Uterus (tissue), 4 donors: ENCODE measurements around the gene KRT15. TPM values are rescaled to one million over a fixed set of nuclear protein-coding genes. Genes with fewer than 3 reads are reported as not detected.

Experiments
- DNase-seq, 2 donors: peaks; one replicate each; pipeline ENCODE4 v3.0.0-alpha.2; 2019 to 2020
- H3K27ac ChIP-seq, 2 donors: fragments of 200-600 bp; sonication (generic); 1 replicate in 1 of 2; 2 replicates in 1 of 2; pipeline ENCODE4 v1.5.1; 2016 to 2018
- H3K27me3 ChIP-seq, 2 donors: fragments of 200-600 bp; sonication (generic); one replicate each; pipeline ENCODE4 v1.5.1; 2018 to 2019; ENCODE audit warnings: control low read depth in 1 of 2
- H3K36me3 ChIP-seq, 2 donors: fragments of 200-600 bp; sonication (generic); one replicate each; pipeline ENCODE4 v1.5.1; 2019; ENCODE audit warnings: control low read depth in 1 of 2
- H3K4me1 ChIP-seq, 2 donors: fragments of 200-600 bp; sonication (generic); one replicate each; pipeline ENCODE4 v1.5.1; 2018 to 2019; ENCODE audit warnings: control low read depth in 1 of 2
- H3K4me3 ChIP-seq, 2 donors: fragments of 200-600 bp; sonication (generic); 1 replicate in 1 of 2; 2 replicates in 1 of 2; pipeline ENCODE4 v1.5.1; 2018 to 2019; ENCODE audit warnings: mild to moderate bottlenecking in 1 of 2
- H3K9me3 ChIP-seq, 2 donors: fragments of 200-600 bp; sonication (generic); one replicate each; pipeline ENCODE4 v1.5.1; 2019; ENCODE audit warnings: control low read depth in 1 of 2
- CTCF ChIP-seq, 4 experiments: fragments of 200-600 bp in 2 of 4; fragments of 450-650 bp in 2 of 4; sonication (generic) in 2 of 4; IDR thresholded peaks; one replicate each; pipeline ENCODE4 v1.5.1; 2016 to 2019; ENCODE audit warnings: antibody characterized with exemption in 4 of 4, mild to moderate bottlenecking in 2 of 4, moderate library complexity in 1 of 4
- POLR2A ChIP-seq, 2 donors: fragments of 450-650 bp; IDR thresholded peaks; one replicate each; pipeline ENCODE4 v1.6.1; 2016; ENCODE audit warnings: antibody characterized with exemption in 2 of 2, mild to moderate bottlenecking in 1 of 2, moderate library complexity in 1 of 2
- intact Hi-C: fragments of 100-400 bp; cut with DNase I; formaldehyde crosslinking; loops from one replicate; pipeline ENCODE4 v1.15.1; 2023; ENCODE audit warnings: low total_unique reads
- total RNA-seq, 4 donors: library from RNA; depleted of rRNA in 3 of 4; stranded (reverse); fragments of >200 nt in 3 of 4; gene quantifications; one replicate each; pipeline versions ENCODE4 v1.1.0 to v1.2.4, GENCODE V29; 2014 to 2023
- donor health status: DM: yes; HTN: yes; CAD: no.

The KRT15 gene
- total RNA-seq, 4 donors from 2014 or later, result 0.41 to 11.5 (median 1.6) TPM; not detected in 1

GRCh38 chr17:41504246-41504977 is 14.3 kb downstream of the KRT15 start:
- TF ChIP-seq POLR2A (IDR thresholded peaks at IDR 0.05), result no peak
- TF ChIP-seq CTCF (IDR thresholded peaks at IDR 0.05), result no peak
- Histone ChIP-seq H3K4me3 (no peak overlapping the region), H3K27me3 (no peaks in the 10 kb centered on the region), H3K9me3 (no peaks in the 10 kb centered on the region), H3K27ac (peak overlapping the region; percentile 56 to 68), H3K36me3 (no peaks in the 10 kb centered on the region), H3K4me1 (peaks cover 0 to 16% of the 10 kb centered on the region in 2 donors)
- DNase-seq, result peak; percentile 60 to 76
- intact Hi-C loops, result no loop called here

GRCh38 chr17:41503202-41503601 is 15.5 kb downstream of the KRT15 start:
- intact Hi-C loops, result no loop called here
- H3K27ac ChIP-seq, result peak overlapping the region; percentile 56 to 68
- peak in 1 of 2 donors; percentile 60 for DNase-seq
- peaks cover 0 to 16% of the 10 kb centered on the region in 2 donors for H3K4me1 ChIP-seq
- no peak for TF ChIP-seq CTCF (IDR thresholded peaks at IDR 0.05)
- TF ChIP-seq POLR2A (IDR thresholded peaks at IDR 0.05), result no peak
- H3K4me3 ChIP-seq, result no peak overlapping the region
- no peaks in the 10 kb centered on the region for H3K36me3 ChIP-seq
- no peaks in the 10 kb centered on the region for H3K9me3 ChIP-seq
- no peaks in the 10 kb centered on the region for H3K27me3 ChIP-seq

GRCh38 chr17:41500131-41500911 is 18.4 kb downstream of the KRT15 start:
- no peak for DNase-seq
- intact Hi-C loops, result no loop called here
- no peaks in the 10 kb centered on the region for H3K27me3 ChIP-seq
- no peak for TF ChIP-seq CTCF (IDR thresholded peaks at IDR 0.05)
- no peak for TF ChIP-seq POLR2A (IDR thresholded peaks at IDR 0.05)
- H3K4me3 ChIP-seq, result no peak overlapping the region
- H3K4me1 ChIP-seq, result peaks cover 0 to 16% of the 10 kb centered on the region in 2 donors
- H3K27ac ChIP-seq, result no peak overlapping the region
- H3K36me3 ChIP-seq, result no peaks in the 10 kb centered on the region
- no peaks in the 10 kb centered on the region for H3K9me3 ChIP-seq

GRCh38 chr17:41499714-41500113 is 19.0 kb downstream of the KRT15 start:
- no peaks in the 10 kb centered on the region for H3K36me3 ChIP-seq
- peaks cover 0 to 16% of the 10 kb centered on the region in 2 donors for H3K4me1 ChIP-seq
- H3K9me3 ChIP-seq, result no peaks in the 10 kb centered on the region
- DNase-seq, result no peak
- H3K27me3 ChIP-seq, result no peaks in the 10 kb centered on the region
- TF ChIP-seq CTCF (IDR thresholded peaks at IDR 0.05) (no peak), POLR2A (IDR thresholded peaks at IDR 0.05) (no peak)
- no peak overlapping the region for H3K4me3 ChIP-seq
- no peak overlapping the region for H3K27ac ChIP-seq
- intact Hi-C loops, result no loop called here

- Histone ChIP-seq H3K27ac (no peak overlapping the region), H3K9me3 (no peaks in the 10 kb centered on the region), H3K4me1 (peaks cover 0 to 6% of the 10 kb centered on the region in 2 donors), H3K36me3 (no peaks in the 10 kb centered on the region), H3K27me3 (no peaks in the 10 kb centered on the region), H3K4me3 (no peak overlapping the region)
- no peak for DNase-seq
- TF ChIP-seq POLR2A (IDR thresholded peaks at IDR 0.05) (no peak), CTCF (IDR thresholded peaks at IDR 0.05) (no peak)
- intact Hi-C loops, result no loop called here
Measured at GRCh38 chr17:41498276-41498675, 20.4 kb downstream of the KRT15 start.
